Measurements from ENCODE around the gene MTO1. TPM values are rescaled to one million over a fixed set of nuclear protein-coding genes. Genes with fewer than 3 reads are reported as not detected.

Gene MTO1
- total RNA-seq, 1 experiment from 2014 or later = 32.4 TPM

- Mint-ChIP-seq H3K9me3 (peaks cover 9% of the 10 kb centered on the region; the same call in 1 of the 2 replicates), H3K27ac (no peak overlapping the region), H3K36me3 (peaks cover 70% of the 10 kb centered on the region), H3K4me3 (no peak overlapping the region), H3K27me3 (ENCODE audit: low read depth) (no peaks in the 10 kb centered on the region), H3K4me1 (no peaks in the 10 kb centered on the region)
- ATAC-seq = no peak
- no peak for DNase-seq (ENCODE audit: low spot score)
- POLR2A ChIA-PET = no interaction called here
- CTCF ChIA-PET = no interaction called here
- no peak for TF ChIP-seq OVOL2 (CRISPR knock-in tag; IDR thresholded peaks at IDR 0.05; ENCODE audit: borderline replicate concordance)
Measured at GRCh38 chr6:73487473-73487872, 25.9 kb downstream of the MTO1 start.

GRCh38 chr6:73491377-73491776 is 29.8 kb downstream of the MTO1 start:
- no peak for DNase-seq (ENCODE audit: low spot score)
- TF ChIP-seq E2F1 (CRISPR knock-in tag; IDR thresholded peaks at IDR 0.05) (no peak), ZNF317 (CRISPR knock-in tag; IDR thresholded peaks at IDR 0.05; ENCODE audit: borderline replicate concordance, low read depth) (no peak), AR (CRISPR knock-in tag; IDR thresholded peaks at IDR 0.05) (no peak), NFE2L1 (CRISPR knock-in tag; IDR thresholded peaks at IDR 0.05) (no peak), AFF4 (CRISPR knock-in tag; IDR thresholded peaks at IDR 0.05; ENCODE audit: borderline replicate concordance) (no peak), JUN (CRISPR knock-in tag; IDR thresholded peaks at IDR 0.05) (no peak)
- Mint-ChIP-seq H3K4me3 (no peak overlapping the region), H3K4me1 (no peaks in the 10 kb centered on the region), H3K36me3 (peaks cover 56% of the 10 kb centered on the region), H3K27me3 (ENCODE audit: low read depth) (no peaks in the 10 kb centered on the region), H3K9me3 (peaks cover 9% of the 10 kb centered on the region; the same call in 1 of the 2 replicates), H3K27ac (no peak overlapping the region)
- ChIA-PET POLR2A (interaction anchor here (0.6 kb wide), 1 partner anchor 157 kb away, joined by 3 read pairs; no protein-coding TSS in a partner anchor), CTCF (interaction anchor here (0.9 kb wide), 1 partner anchor 102 kb away, joined by 4 read pairs; no protein-coding TSS in a partner anchor)
- no peak for ATAC-seq

GRCh38 chr6:73497915-73498314 is 36.4 kb downstream of the MTO1 start:
- ChIA-PET CTCF (no interaction called here), POLR2A (interaction anchor here (0.7 kb wide), 1 partner anchor 13 kb away, joined by 3 read pairs; no protein-coding TSS in a partner anchor)
- Mint-ChIP-seq H3K9me3 (no peaks in the 10 kb centered on the region), H3K36me3 (peaks cover 37% of the 10 kb centered on the region), H3K4me3 (no peak overlapping the region), H3K27me3 (ENCODE audit: low read depth) (no peaks in the 10 kb centered on the region), H3K27ac (no peak overlapping the region), H3K4me1 (no peaks in the 10 kb centered on the region)
- TF ChIP-seq MLX (CRISPR knock-in tag; IDR thresholded peaks at IDR 0.05) = no peak
- TF ChIP-seq GRHL2 (CRISPR knock-in tag; IDR thresholded peaks at IDR 0.05; ENCODE audit: insufficient replicate concordance, severe bottlenecking) = no peak
- no peak for TF ChIP-seq STAT6 (CRISPR knock-in tag; conservative IDR thresholded peaks at IDR 0.05; ENCODE audit: low read depth)
- TF ChIP-seq ZNF121 (CRISPR knock-in tag; IDR thresholded peaks at IDR 0.05) = peak; percentile 77; the same call in 1 of the 2 replicates
- ATAC-seq = no peak
- no peak for DNase-seq (ENCODE audit: low spot score)

Measured in WTC11 (cell line).